NCI-H345 (cell line): ENCODE data around the gene LATS1.
"Not testable (repeated sequence)": the region's sequence is repeated elsewhere in the genome, so short reads cannot be mapped to it uniquely, and the experiment has no call there.

ENCODE experiments used
- DNase-seq: peaks from one replicate; lab custom pipeline; 2025; lab: John Stamatoyannopoulos, UW

LATS1 gene

GRCh38 chr6:149717588-149718458, at the start of gene LATS1:
LATS1 (minus strand) TSS chr6:149718101; CDS start chr6:149702126, 15,975 bp downstream.
- DNase-seq, result peak; percentile 88

DNA sequence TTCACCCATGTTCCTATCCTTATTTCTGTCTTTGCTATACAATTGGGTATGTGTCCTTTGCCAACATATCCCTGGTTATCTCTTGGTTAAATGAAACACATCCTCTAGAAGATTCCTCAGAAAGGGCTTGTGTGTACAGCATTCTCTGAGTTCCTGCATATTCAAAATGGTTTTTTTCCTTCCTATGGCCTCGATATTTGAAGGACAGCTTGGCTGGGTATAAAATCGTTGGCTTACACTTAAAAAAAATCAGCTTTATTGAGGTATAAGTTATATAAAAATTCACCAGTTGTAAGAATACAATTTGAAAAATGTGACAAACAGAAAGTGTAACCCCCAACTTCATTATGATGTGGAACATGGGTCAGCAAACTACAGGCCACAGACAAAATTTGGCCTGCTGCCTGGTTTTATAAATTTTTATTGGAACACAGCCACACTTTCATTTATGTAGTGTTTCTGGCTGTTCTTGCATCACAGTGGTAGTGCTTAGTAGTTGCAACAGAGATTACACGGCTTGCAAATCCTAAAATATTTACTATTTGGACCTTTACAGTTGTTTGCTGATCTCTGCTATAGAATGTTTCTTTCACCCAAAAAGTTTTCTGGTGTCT, 48.4 kb upstream of the LATS1 start:
- no peak for DNase-seq

DNA sequence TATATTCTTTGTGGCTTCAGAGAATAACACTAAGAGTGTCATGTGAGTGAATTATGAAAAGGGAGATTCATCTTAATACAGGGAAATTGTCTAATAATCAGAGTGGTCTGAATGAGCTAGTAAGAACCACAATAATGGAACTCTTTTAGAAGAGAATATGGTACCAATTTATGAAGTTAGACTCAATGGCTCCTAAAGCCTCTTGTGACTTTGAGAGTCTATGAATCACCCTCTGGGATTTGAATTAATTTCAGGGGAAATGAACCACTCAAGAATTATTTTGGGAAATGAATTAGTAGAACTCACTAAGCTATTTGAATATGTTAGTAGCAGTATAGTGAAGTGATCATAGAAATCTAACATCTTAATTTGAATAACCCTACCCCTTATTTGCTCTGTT, 46.0 kb upstream of the LATS1 start:
- no peak for DNase-seq

- DNase-seq, result no peak
These were observed 43.5 kb upstream of the LATS1 start for GRCh38 chr6:149761438-149761837.

DNA sequence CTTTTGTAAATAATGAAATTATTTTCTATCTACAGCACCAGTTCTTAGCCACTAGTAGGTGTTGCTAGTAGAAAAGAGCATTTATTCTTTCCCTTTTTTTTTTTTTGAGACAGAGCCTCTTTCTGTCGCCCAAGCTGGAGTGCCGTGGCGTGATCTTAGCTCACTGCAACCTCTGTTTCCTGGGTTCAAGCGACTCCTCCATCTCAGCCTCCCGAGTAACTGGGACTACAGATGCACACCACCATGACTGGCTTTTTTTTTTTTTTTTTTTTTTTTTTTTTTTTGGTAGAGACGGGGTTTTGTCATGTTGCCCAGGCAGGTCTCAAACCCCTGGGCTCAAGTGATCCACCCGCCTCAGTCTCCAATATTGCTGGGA, 38.3 kb upstream of the LATS1 start:
- DNase-seq, result no peak

- no peak for DNase-seq
These were observed 37.7 kb upstream of the LATS1 start for GRCh38 chr6:149755300-149756260.

GRCh38 chr6:149754548-149754947, 36.6 kb upstream of the LATS1 start:
- no peak for DNase-seq

- DNase-seq, result not testable (repeated sequence)
These were observed 35.4 kb upstream of the LATS1 start for GRCh38 chr6:149753374-149753637.

- no peak for DNase-seq
These were observed 34.9 kb upstream of the LATS1 start for GRCh38 chr6:149752600-149753373.

- DNase-seq, result not testable (repeated sequence)
These were observed 34.0 kb upstream of the LATS1 start for GRCh38 chr6:149751920-149752319.

DNA sequence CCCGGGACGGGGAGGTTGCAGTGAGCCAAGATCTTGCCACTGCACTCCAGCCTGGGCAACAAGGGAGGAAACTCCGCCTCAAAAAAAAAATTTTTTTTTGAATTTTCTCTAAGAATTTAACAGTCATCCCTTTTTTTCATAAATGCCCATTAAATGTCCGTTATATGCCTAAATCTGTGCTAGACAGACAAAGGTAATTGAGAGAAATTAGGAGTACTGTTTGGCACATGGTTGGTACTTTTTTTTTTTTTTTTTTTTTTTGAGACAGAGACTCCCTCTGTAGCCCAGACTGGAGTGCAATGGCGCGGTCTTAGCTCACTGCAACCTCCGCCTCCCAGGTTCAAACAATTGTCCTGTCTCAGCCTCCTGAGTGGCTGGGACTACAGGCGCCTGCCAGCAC, 33.3 kb upstream of the LATS1 start:
- DNase-seq, result no peak

DNA sequence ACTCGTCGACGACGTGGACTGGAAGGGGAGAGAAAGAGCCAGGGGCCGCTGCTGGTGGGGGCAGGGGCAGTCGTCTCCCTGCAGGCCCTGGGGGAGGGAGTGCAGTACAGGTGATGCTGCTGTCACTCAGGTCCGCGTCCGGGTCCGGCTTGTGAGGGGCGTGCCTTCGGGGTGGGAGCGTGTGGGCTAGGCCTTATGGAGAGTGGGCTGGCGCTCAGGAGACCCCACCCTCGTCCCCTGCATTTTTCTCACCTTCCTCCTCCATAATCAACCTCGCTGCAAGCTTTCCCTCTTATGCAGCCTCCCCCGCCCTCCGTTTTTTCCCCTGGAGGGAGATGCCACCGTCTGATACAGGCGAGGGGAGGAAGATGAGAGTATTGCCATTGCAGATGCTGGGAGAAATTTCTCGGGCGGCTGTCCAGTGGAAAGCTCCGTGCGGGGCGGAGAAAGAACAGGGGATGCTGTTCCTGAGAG, 32.3 kb upstream of the LATS1 start:
- peak; percentile 75 for DNase-seq

DNA sequence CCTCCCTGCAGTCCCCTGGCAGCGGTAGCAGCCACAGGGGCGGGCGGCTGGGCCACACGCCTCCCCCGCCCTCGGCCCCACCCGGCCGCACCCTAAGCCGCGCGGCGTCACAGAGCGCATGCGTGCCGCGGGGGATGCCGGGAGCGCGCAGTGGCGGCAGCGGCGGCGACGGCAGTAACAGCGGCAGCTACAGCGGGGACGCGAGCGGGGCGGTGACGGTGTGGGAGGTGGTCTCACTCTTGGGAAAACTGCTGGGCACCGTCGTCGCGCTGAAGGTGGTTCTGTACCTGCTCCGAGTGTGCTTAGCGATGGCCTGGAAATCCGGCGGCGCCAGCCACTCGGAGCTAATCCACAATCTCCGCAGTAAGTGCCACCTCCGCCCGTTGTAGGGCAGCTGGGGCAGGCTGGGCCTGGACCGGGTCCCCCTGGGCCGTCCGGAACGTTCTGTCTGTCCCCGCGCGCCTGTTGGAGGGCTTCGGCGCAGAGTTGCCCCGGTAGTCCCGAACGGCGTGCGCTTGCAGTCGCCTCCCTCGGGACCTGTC, 31.8 kb upstream of the LATS1 start, which contains the start of gene PCMT1:
Gene PCMT1 (plus strand): TSS at position 148 of the 542 bp plus-strand sequence. CDS start 161 bp downstream, at position 309.
- DNase-seq, result peak; percentile 93

GRCh38 chr6:149749082-149749593, 31.2 kb upstream of the LATS1 start:
- DNase-seq, result not testable (repeated sequence)

DNA sequence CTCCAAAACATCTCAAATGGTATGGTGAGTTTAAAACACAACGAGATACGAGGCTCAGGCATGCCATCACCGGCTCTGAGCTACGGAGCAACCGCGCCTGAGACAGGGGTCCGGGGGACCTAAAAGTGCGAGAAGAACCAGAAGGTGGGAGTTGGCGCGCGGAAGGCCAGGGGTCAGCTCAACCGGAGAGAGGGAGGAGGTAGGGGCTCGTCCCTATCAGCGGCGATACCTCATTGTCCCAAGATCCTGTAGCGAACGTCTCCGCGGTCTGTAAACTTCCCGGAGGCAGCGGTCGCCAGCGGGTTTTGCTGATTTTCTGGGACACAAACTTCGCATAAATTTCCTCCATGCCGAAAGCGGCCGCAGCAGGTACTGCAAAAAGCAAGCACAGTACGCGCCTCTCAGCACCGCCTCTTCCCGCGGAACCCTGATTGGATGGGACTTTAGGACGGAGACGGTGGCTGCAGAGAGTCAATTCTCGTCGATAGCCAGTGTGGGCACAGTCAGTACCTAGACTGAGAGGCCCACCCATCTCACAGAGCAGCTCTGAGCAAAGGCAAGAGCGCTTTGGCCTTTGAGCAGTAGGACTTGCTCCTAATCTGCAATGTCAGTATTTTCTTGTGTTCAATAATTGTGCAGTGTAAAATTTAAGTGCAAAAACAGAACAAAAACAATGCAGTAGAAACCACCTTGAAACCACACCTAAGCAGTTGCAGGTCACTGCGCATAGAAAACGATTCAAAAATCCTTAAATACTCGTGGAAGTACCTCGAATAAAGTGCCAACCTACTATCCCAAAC, 28.4 kb upstream of the LATS1 start, which contains the start of gene NUP43:
Gene NUP43 (minus strand): TSS at position 383 of the 800 bp plus-strand sequence. CDS start 34 bp downstream, at position 349.
- DNase-seq, result peak; percentile 96

DNA sequence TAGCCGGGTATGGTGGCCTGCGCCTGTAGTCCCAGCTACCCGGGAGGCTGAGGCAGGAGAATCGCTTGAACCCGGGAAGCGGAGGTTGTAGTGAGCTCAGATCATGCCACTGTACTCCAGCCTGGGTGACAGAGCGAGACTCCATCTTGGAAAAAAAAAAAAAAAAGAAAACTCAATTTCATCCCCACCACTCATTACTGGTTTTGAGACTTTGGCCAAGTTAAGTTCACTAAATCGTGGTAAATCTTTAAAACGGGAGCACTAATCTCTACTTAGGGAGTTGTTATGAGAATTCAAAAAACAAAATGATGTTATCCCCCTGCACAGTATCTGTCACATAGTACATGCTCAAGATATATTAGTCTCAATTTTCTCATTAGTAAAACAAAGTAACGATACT, 27.4 kb upstream of the LATS1 start:
- not testable (repeated sequence) for DNase-seq

GRCh38 chr6:149734915-149735314, 17.0 kb upstream of the LATS1 start:
- no peak for DNase-seq

GRCh38 chr6:149733089-149733720, 15.3 kb upstream of the LATS1 start:
- no peak for DNase-seq

DNA sequence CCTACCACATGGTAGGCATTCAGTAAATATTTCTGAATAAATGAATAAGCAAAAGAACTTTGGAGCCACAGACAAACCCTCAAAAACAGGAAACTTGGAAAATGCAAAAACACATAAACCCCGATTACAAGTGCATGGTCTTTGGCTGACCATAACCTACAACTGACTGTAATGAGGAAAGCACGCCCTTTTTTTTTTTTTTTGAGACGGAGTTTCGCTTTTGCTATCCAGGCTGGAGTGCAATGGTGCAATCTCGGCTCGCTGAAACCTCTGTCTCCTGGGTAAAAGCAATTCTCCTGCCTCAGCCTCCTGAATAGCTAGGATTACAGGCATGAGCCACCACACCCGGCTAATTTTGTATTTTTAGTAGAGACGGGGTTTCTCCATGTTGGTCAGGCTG, 11.9 kb upstream of the LATS1 start:
- DNase-seq, result no peak
